Breast epithelium (tissue), 3 donors: ENCODE measurements around the gene OR5C1.

Experiments
- CTCF ChIP-seq, 3 donors: fragments of 450-650 bp; IDR thresholded peaks; one replicate each; pipeline ENCODE4 v1.5.1; 2016 to 2017; ENCODE audit warnings: antibody characterized with exemption in 3 of 3, mild to moderate bottlenecking in 3 of 3, moderate library complexity in 3 of 3
- POLR2A ChIP-seq: fragments of 450-650 bp; IDR thresholded peaks from one replicate; pipeline ENCODE4 v1.6.1; 2016; ENCODE audit warnings: antibody characterized with exemption, mild to moderate bottlenecking, moderate library complexity
- POLR2AphosphoS5 ChIP-seq, 3 donors: sonication (generic); formaldehyde crosslinking; IDR thresholded peaks; one replicate each; pipeline ENCODE4 v1.6.1; 2017; ENCODE audit warnings: antibody characterized with exemption in 3 of 3

- TF ChIP-seq POLR2A (no peak), CTCF (IDR thresholded peaks at IDR 0.05) (no peak), POLR2AphosphoS5 (IDR thresholded peaks at IDR 0.05) (no peak)
These were observed at the start of gene OR5C1 for GRCh38 chr9:122788831-122789230.
